GM19395 (cell line): ENCODE results near the gene ARHGAP12.
"Not testable (repeated sequence)": the region's sequence is repeated elsewhere in the genome, so short reads cannot be mapped to it uniquely, and the experiment has no call there.

Source experiments
- ATAC-seq: cut with Tn5 transposase; IDR thresholded peaks from one replicate; pipeline ENCODE4 v1.9.1; 2021; ENCODE audit warnings: mild to moderate bottlenecking, moderate library complexity; ENCODE audit not compliant: unreplicated experiment

The ARHGAP12 gene

DNA sequence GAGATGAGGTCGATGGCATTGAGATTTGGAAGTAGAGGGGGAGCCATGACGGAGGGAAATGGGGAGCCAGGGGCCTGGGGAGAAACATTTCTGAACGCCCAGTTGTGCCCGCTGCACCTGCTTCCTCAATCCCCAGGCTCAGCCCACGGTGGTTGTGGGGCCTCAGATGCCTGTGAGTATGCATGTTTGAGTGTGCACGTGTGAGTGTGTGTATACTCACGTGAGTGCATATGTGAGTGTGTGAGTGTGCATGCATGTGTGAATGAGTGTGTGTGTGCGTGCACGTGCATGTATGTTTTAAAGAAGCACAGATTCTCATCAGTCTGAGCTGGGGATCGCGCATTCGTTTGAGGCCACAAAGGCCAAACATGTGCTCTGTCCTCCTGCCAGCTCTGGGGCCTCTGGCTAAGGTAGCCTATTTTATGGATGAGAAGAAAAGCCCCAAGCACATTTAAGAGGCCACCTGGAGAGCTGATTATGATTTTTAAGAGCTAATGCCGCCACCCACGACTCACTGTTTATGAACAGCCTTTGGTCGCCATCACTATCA is 154.8 kb downstream of the ARHGAP12 start:
- no peak for ATAC-seq

DNA sequence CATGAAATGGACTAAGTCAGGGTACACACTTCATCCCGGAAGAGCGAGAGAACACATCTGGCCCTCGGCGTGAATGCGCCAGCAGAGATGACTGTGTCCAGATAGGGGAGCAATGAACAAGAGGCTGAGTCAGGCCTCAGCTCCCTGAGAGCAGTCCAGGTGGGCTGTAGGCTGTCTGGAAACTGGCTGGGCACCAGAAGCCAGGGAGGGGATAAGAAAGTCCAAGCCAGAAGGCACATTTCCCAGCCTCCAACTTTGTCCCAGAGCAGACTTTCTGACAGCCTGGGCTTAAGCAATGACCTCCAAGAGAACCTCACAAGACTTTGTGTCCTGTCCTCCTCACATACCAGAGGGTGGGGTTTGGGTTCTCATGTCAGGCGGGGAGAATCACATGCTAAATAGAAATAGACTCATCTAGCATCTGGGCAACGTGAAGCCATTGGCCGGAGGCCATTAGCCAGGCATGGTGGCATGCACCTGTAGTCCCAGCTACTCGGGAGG is 157.2 kb downstream of the ARHGAP12 start:
- no peak for ATAC-seq

DNA sequence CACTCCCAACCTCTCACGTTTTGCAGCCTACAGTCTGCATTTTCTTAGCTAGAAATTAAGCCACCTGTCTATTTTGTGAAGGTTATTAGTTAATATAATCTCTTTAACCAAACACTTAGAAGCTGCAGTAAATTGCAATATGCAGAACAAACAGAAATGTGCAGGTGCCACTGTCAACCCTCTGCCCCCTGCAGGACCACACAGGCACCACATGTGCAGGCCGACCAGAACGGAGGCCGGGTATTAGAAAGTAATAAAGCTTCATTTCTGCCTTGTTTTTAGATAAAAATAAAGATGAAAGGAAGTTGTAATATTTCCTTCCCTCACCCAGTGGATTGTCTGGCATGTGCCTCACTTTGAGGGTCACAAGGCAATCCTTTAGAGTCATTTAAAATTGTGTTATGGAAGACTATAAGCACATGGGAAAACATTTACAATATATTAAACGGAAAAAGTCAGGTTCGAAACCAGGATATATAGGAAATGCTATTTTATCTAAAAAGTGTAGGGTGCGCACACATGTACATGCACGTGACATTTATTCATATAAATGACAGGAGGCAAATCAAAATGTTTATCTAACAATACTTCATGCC is 158.2 kb downstream of the ARHGAP12 start:
- ATAC-seq = peak; percentile 76

DNA sequence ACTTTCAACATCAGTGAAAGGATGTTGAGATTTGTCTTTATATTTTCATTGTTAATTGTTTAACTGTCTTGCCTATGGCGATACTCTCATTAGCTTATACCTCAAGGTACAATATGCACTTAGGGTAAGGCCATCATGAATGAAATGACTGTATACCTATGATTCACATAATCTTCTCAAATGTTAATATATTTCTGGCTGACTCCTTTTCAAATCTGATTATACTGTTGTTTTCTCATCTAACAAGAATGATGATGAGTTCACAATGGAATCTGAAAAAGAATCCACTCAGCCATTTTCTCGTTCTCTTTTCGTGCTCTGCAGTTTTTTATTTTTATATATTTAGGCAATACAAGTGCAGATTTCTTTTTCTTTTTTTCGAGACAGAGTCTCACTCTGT is 159.1 kb downstream of the ARHGAP12 start:
- ATAC-seq = no peak

GRCh38 chr10:31768935-31769334 is 159.7 kb downstream of the ARHGAP12 start:
- not testable (repeated sequence) for ATAC-seq

- no peak for ATAC-seq
Observed at GRCh38 chr10:31768467-31768866, 160.2 kb downstream of the ARHGAP12 start.

DNA sequence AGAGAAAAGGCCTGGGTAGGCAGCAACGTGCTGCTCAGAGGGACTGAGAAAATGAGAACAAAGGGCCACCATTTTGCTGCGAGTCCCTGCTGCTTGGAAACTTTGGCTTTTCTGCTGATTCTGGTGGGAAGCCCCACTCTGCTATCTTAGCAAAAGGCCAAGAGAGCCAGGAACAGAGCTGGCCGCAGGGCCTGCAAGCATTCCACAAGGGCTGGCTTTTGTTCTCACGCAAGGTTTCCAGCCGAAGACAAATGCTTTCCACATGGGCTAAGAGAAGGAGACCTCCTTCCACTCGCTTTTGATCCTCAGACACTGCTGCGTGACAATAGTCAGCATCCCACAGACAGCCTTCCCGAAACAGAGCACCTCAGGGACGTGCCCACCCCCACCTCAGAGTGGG is 163.1 kb downstream of the ARHGAP12 start:
- no peak for ATAC-seq

DNA sequence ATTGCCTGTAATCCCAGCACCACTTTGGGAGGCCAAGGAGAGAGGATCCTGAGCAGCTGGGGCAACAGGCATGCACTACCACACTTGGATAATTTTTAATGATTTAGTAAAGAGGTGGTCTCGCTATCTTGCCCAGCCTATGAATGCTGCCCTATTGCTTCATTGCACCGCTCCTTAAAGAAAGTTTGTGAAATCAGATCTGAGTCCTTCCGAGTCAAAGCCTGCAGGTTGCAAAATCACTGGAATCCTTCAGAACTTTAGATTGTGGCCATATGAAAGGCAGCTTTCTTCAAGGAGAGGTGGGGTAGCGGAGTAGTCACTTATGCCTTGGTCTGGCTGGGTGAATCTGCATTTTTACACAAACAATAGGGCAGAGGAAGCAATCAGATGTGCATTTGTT is 166.3 kb downstream of the ARHGAP12 start:
- ATAC-seq = no peak

GRCh38 chr10:31761156-31761555 is 167.5 kb downstream of the ARHGAP12 start:
- ATAC-seq = no peak

DNA sequence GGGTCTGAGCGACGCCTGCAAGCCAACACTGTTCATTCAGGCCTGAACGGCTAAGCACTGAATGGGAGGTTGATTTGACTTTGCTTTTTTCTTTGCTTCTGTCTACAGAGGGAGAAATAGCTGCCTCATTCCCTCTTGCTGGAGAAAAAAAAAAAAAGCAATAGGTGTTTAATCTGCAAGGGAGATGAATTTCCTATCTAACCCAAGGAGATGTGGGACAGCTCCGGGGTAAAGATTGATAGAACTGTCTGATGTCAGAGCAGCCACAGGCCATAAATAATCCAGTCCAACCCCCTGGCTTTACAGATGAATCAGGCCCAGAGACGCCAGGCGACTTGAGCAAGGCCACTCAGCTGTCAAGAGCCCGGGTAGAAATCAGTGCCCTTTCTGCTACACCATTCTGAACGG is 168.0 kb downstream of the ARHGAP12 start:
- ATAC-seq = no peak

DNA sequence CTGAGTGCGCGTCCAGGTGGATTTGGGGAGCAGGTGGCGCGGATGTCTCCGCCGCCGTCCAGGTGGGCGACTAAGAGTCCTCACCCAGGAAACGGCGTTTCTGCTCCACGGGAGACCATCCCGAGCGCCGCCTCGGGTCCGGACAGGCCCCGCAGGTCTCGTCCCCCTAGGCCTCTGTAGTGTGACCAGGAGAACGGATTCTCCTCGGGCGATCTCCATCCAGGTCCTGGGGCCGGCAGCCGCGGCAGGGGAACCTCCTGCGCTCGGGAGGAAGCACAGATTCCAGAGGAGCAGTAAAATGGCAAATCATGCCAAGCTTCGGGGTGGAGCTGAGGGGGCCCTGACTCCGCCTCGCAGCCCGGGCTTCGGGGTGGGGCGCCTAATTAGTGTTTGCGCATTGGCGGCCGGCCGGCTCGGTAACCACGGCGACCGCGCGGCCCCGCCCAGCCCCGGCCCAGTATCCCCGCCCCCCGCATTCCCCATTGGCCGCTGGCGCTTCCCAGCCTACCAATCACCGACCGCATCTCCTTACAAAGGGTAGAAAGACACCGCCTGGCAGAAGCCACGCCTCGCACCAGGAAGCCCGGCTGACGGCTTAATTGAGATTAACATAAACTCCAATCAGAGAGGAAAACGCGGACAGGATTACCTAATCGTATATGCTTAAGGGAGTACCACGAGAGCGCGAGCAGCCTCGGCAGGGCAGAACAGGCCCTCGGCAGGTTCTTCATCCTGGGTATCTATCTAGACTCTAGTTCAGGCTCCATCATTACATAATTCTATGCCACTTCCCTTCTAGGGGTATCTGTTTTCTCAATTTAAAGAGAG is 168.6 kb downstream of the ARHGAP12 start:
- ATAC-seq = peak; percentile 94

DNA sequence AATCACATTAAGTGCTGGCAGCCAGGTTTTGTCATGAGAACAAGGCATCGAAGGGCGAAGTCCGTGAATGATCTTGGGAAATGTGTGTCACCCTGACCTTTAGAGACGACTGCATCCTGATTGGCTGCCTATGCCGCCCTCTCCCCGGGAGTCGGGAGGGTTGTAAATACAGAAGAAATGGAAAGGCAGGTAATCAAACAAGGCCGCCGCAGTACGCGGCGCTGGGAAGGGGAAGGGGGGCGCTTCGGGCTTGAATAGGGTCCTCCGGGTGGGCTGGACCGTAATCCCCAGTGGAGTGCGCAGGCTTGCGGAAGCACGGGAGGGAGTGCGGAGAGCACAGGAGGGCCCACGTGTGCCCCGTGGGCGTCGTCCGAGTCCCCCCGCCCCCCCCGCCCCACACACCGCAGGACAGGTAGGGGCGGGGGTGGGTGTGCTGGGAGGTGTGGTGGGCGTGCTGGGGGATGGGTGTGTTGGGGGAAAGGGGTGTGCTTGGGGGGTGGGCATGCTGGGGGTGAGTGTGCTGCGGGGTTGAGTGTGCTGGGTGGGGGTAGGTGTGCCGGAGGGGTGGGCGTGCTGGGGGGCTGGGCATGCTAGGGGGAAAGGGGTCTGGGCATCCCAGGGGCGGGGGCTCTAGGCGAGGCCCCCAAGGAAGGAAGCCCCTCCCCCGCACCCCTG is 169.4 kb downstream of the ARHGAP12 start:
- no peak for ATAC-seq

- ATAC-seq = no peak
Observed at GRCh38 chr10:31758495-31758894, 170.1 kb downstream of the ARHGAP12 start.

DNA sequence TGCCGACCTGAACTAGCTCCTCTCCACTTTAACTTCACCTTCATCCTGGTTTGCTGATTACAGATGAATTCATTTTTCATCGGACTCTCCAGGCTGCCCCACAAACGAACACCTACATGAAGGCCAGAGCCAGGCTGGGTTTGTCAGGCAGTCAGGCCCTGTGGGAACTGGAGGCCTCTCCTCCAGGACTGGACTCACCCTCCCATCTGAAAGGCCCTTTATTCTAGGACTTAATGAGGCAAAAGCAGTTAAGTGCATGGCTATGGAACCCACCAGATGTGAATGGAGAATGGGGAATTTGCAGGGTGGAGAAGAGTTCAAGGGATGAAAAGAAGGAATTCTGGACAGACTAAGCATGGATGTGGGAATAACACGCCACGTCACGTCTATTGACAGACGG is 170.8 kb downstream of the ARHGAP12 start:
- ATAC-seq = no peak

GRCh38 chr10:31757386-31757791 is 171.2 kb downstream of the ARHGAP12 start:
- no peak for ATAC-seq

GRCh38 chr10:31756729-31757110 is 171.9 kb downstream of the ARHGAP12 start:
- no peak for ATAC-seq

DNA sequence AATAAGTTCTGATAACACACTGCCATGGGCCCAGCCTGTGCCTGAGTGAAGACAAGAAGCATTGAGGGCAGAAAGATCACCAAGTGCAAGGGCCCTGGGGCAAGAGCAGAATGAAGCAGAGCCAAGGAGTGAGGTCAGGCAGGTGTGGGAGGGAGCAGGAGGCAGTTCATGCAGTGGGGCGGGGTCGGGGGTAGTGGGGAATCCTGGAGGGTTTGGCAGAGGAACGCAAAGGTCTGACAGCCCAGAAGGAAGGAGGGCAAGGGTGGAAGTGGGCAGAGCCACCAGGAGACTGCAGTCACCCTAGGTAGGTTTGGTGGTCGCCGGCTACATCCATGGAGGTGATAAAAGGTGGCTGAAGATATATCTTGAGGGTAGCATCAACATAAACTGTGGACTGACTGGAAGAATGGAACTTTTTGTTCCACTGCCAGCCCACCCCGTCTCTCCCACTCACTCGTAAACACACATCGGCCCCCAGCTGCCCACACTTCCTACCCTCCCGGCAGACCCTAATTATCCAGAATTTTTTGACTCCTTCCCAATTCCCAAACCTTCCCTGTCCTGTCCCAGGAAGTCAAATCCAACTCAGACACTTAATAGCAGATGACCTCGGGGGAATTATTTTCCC is 172.4 kb downstream of the ARHGAP12 start:
- no peak for ATAC-seq
